ENCODE data around the gene IFNG-AS1. TPM values are rescaled to one million over a fixed set of nuclear protein-coding genes. Genes with fewer than 3 reads are reported as not detected.

IFNG-AS1 gene
- polyA plus RNA-seq: 1 to 10 TPM; 1.7 to 5.8 (median 2.2) TPM

DNA sequence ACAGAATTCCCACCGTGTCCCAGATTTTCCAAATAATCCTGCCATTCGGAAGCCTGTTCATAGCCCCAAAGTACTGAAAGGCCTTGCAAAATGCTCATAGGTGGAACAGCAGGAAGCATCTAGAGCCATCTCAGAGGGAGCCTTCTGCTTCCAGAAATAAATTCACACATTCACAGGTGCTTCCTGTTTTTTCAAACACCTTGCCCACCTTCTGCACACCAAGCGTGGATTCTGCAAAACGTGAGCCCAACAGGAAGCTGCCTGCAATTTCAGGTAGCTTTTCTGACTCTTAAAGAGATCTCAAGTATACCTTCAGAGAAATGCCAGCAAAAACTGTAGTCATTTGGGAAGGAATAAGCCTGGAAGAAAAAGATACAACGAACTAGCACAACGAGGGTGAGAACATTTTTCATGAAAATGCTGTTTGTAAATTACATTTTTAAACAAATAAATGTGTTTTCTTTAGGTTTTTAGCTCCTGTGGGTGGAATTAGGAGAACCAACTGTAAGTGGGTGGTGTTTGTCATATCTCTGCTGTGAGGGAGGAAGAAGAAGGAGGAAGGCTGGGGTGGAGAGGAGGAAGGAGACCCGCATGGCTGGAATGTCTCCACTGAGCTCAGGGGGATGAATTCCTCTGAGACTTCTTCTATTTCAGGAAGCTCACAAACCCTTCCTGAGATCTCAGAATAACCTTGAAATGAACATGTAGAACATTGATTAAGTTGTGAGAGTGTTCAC lies at the start of gene IFNG-AS1:
IFNG-AS1 (plus strand) TSS at position 264 of the 737 bp plus-strand sequence.
- H3K9me3 Mint-ChIP-seq: no peaks in the 10 kb centered on the region
- peaks cover 15 to 40% of the 10 kb centered on the region in 2 donors for H3K4me1 Mint-ChIP-seq
- peak; percentile 3 to 23 (median 23) for DNase-seq
- peak within 1 kb of the TSS in 5 of 6 donors; percentile 2 to 81 (median 24) for H3K27ac Mint-ChIP-seq
- H3K4me3 Mint-ChIP-seq: peak within 1 kb of the TSS; percentile 58 to 81 (median 74)
- peaks cover 0 to 3% (median 0%) of the 10 kb centered on the region in 3 donors for H3K36me3 Mint-ChIP-seq
- peaks cover 0 to 13% (median 3%) of the 10 kb centered on the region in 3 donors for H3K27me3 Mint-ChIP-seq (ENCODE audit: low read depth in 3 of 3)

DNA sequence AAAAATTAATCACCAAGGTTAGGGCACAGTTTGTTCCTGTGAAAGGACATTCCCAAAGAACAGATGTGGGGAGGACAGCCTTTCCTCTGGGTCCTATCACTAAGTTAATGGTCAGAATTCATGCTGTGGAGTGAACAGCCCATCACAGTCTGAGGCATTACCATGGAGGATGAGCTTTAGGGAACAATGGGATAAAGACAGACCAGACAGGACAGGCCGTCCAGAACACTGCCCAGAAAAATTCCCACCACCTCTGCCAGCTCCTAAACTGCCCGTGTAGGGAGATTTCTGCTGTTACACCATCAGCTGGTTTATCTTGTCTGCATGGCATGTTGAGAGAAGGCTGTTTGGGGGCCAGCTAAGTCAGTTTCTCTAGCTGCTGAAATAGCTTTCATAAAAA lies 49.6 kb upstream of the IFNG-AS1 start:
- Mint-ChIP-seq H3K4me3 (no peak overlapping the region), H3K36me3 (no peaks in the 10 kb centered on the region), H3K27ac (no peak overlapping the region), H3K9me3 (no peaks in the 10 kb centered on the region), H3K27me3 (ENCODE audit: low read depth in 3 of 3) (peaks cover 0 to 7% (median 3%) of the 10 kb centered on the region in 3 donors), H3K4me1 (no peaks in the 10 kb centered on the region)
- DNase-seq: no peak

DNA sequence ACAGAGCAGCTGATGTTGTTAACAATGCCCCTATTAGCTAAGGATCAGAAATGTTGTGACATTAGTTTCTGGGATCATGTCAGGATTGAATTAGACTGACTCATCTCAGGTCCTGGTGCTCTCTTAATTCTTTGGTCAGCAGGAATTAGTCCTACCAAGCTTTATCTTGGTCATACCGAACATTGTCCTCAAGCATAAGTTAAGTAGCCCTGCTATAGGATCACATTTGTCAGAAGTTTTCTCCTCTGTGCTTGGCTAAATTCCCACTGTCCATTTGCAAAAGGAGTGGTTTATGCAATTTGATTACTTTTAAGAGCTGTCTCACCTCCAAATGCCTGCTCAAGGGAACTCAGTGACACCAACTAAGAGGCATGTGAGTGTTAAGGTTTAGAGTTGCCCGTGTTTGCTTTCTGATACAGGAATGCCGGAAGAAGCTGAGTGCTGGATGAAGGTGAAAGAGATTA lies 48.4 kb upstream of the IFNG-AS1 start:
- no peaks in the 10 kb centered on the region for H3K36me3 Mint-ChIP-seq
- H3K4me3 Mint-ChIP-seq: no peak overlapping the region
- no peak overlapping the region for H3K27ac Mint-ChIP-seq
- H3K4me1 Mint-ChIP-seq: no peaks in the 10 kb centered on the region
- peaks cover 0 to 12% (median 0%) of the 10 kb centered on the region in 3 donors for H3K27me3 Mint-ChIP-seq (ENCODE audit: low read depth in 3 of 3)
- no peak for DNase-seq
- no peaks in the 10 kb centered on the region for H3K9me3 Mint-ChIP-seq

DNA sequence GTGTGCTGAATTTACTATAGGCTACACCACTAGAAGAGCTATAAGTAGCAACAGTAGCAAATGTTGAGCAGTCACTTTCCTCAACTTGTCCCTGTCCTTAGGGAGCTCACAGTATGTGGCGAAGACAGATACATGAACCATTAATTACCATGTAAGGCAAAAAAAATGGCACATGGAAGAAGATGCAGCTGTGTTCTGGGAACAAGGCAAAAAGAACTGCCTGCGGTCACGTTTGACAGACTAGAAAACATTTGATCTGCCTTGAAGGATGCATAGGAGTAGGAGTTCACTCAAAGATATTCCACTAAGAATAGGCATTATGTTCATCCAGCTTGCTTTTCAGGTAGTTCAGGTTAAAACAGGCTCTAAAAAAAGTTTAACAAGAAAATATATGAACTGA lies 46.5 kb upstream of the IFNG-AS1 start:
- Mint-ChIP-seq H3K27ac (no peak overlapping the region), H3K4me1 (no peaks in the 10 kb centered on the region)

DNA sequence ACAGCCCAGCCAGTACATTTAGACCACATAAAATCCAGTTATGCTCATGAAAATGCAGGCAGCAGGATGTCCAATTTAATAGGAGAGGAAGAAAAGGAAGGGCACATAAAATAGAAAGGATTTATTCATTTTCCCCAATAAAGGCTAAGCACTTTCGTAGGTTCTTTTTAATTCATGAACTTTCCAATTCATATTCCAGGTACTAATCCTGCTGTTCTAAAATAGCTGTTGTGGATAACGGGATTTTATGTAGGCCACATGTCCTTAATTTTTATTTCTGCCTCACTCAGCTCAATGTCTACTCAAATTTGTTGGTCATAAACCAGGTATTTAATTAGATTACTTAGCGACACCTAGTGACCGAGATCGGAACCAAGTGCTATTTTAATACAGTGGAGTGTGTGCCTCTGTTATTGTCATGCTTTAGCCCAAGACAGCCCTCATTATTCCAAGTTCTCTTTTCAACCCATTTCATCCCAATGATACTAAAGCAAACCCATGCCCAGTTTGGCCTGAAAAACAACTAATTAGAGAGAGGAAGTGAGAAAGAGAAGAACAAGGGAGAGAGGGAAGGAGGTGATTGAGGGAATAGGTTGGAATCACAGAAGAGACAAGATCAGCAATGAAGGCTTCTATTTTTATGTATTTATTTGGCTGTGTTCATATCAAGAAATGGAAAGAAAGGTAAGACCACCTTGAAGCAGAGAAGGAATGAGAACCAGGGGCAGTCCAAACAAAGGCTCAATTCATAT lies 45.9 kb upstream of the IFNG-AS1 start:
- Mint-ChIP-seq H3K27me3 (ENCODE audit: low read depth in 3 of 3) (peaks cover 0 to 16% (median 1%) of the 10 kb centered on the region in 3 donors), H3K36me3 (no peaks in the 10 kb centered on the region), H3K27ac (no peak overlapping the region), H3K4me3 (no peak overlapping the region), H3K9me3 (no peaks in the 10 kb centered on the region), H3K4me1 (no peaks in the 10 kb centered on the region)
- peak; percentile 51 to 58 (median 58) for DNase-seq

More for the DNA sequence above, 46.5 kb upstream of the IFNG-AS1 start:
- DNase-seq: no peak
- no peaks in the 10 kb centered on the region for H3K9me3 Mint-ChIP-seq
- H3K4me3 Mint-ChIP-seq: no peak overlapping the region
- H3K27me3 Mint-ChIP-seq (ENCODE audit: low read depth in 3 of 3): peaks cover 0 to 16% (median 1%) of the 10 kb centered on the region in 3 donors
- no peaks in the 10 kb centered on the region for H3K36me3 Mint-ChIP-seq

DNA sequence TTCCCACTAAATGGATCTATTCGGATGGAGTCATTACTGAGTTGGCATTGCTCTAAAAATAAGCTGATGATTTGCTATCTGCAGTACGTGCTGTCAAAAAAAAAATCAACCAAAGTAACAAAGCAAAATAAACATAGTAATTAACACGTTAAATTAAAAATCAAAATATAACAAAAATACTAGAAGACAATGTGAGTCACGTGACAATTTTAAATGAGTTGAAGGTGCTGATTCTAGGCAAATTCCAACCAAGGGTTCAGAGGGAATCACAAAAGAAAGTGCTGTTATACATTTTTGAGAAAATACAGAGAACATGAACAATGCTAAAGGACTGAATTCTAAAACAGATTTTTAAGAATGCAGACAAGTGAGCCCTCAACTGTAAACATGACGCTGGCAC lies 45.2 kb upstream of the IFNG-AS1 start:
- H3K4me1 Mint-ChIP-seq: no peaks in the 10 kb centered on the region
- DNase-seq: no peak
- H3K27ac Mint-ChIP-seq: no peak overlapping the region
- H3K27me3 Mint-ChIP-seq (ENCODE audit: low read depth in 3 of 3): peaks cover 0 to 14% (median 1%) of the 10 kb centered on the region in 3 donors
- H3K9me3 Mint-ChIP-seq: no peaks in the 10 kb centered on the region
- no peak overlapping the region for H3K4me3 Mint-ChIP-seq
- H3K36me3 Mint-ChIP-seq: no peaks in the 10 kb centered on the region

DNA sequence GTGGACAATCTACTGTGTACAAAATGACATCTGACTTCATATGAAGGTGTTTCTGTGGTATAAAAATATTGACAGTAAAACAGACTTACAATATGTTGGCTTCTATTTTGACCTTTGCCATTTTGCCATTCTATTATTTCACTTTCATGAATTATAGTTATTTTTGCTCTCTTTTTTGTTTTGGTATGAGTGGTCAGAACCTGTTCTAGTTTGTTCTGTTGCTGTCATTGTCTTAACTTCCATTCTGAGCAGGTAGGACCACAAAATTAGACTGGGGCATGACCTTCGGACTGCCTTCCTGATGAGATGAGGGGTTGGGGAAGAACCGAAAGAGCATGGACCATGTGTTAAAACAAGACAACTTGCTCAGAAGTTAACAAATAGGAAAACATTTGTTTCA lies 36.5 kb upstream of the IFNG-AS1 start:
- peaks cover 0 to 3% (median 0%) of the 10 kb centered on the region in 6 donors for H3K9me3 Mint-ChIP-seq
- H3K27me3 Mint-ChIP-seq (ENCODE audit: low read depth in 3 of 3): peaks cover 5 to 7% (median 6%) of the 10 kb centered on the region in 3 donors
- no peak overlapping the region for H3K4me3 Mint-ChIP-seq
- DNase-seq: no peak
- no peaks in the 10 kb centered on the region for H3K4me1 Mint-ChIP-seq
- no peak overlapping the region for H3K27ac Mint-ChIP-seq
- H3K36me3 Mint-ChIP-seq: no peaks in the 10 kb centered on the region

DNA sequence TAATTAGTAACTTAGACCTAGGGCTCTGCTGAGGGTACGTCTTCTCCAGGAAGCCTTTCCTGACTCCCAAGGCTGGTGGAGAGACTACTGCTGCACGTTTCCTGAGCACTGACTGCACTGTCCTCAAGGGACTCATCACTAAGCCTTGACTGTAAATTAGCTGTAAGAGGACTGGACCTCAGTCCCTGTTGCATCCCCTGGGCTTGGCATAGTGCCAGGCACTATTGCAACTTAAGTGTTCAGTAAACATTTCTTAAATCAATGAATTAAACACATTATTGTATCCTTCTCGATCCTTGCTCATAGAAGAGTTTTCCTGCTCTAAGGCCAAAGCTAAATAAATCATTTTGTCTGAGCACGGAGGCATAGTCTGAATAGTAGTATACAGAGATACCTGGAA lies 31.9 kb upstream of the IFNG-AS1 start:
- Mint-ChIP-seq H3K27me3 (ENCODE audit: low read depth in 3 of 3) (peaks cover 1 to 8% (median 1%) of the 10 kb centered on the region in 3 donors), H3K4me3 (no peak overlapping the region), H3K9me3 (peaks cover 0 to 3% (median 0%) of the 10 kb centered on the region in 6 donors), H3K4me1 (no peaks in the 10 kb centered on the region), H3K27ac (no peak overlapping the region), H3K36me3 (no peaks in the 10 kb centered on the region)
- DNase-seq: no peak

DNA sequence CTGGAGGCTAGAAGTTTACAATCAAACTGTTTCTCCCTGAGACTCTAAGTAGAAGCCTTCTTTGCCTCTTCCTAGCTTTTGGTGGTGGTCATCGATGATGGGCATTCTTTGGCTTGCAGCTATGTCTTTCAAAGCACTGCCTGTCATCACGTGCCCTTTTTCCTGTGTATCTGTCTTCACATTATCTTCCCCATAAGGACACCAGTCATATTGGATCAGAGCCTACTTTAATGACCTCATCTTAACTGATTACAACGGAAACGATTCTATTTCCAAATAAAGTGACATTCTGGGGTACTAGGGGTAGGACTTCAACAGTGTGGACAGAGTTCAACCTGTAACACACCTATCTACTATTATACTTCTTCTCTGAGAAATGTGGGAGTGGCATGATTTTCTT lies 31.1 kb upstream of the IFNG-AS1 start:
- no peaks in the 10 kb centered on the region for H3K4me1 Mint-ChIP-seq
- H3K27ac Mint-ChIP-seq: no peak overlapping the region
- H3K36me3 Mint-ChIP-seq: no peaks in the 10 kb centered on the region
- no peak overlapping the region for H3K4me3 Mint-ChIP-seq
- peaks cover 0 to 3% (median 0%) of the 10 kb centered on the region in 3 donors for H3K27me3 Mint-ChIP-seq (ENCODE audit: low read depth in 3 of 3)
- H3K9me3 Mint-ChIP-seq: no peaks in the 10 kb centered on the region
- DNase-seq: no peak

DNA sequence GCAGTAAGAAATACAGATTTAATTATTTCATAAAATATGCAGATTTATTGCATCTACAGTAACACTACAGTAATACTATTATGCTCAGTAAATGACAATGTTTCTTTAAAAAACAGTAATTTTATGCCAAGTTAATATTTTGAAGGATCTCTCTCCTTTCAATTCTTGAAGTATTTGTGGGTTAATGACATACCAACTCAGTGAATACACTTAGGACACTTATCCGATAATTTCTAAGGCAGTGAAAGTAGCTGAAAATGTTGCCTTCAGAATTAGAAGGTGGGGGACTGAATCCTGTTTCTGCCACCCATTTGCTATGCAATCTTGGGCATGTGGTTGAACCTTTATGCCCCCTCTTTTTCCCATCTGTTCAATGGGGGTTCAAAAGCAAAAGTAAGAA lies 24.8 kb upstream of the IFNG-AS1 start:
- H3K27me3 Mint-ChIP-seq (ENCODE audit: low read depth in 3 of 3): peaks cover 0 to 1% (median 0%) of the 10 kb centered on the region in 3 donors
- H3K4me3 Mint-ChIP-seq: no peak overlapping the region
- DNase-seq: no peak
- H3K4me1 Mint-ChIP-seq: no peaks in the 10 kb centered on the region
- H3K9me3 Mint-ChIP-seq: no peaks in the 10 kb centered on the region
- no peaks in the 10 kb centered on the region for H3K36me3 Mint-ChIP-seq
- H3K27ac Mint-ChIP-seq: no peak overlapping the region

DNA sequence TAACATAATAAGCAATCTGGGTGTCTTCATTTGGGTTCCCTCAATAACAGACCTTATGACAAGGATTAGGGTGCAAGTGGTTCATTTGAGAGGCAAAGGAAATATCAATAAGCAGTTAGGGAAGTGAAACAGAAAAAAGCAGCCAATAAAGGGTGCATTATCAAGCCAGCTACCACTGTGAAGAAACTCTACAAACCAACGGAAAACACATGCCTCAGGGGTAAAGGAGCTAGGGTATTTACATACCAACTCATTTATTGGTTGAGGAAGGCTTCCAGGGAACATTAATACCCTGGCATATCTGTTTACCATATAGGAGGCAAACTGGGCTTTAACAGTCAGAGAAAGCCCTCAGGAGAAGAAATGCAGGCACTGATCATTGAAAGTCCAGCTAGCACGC lies 22.7 kb upstream of the IFNG-AS1 start:
- H3K4me1 Mint-ChIP-seq: no peaks in the 10 kb centered on the region
- peaks cover 0 to 4% (median 2%) of the 10 kb centered on the region in 3 donors for H3K27me3 Mint-ChIP-seq (ENCODE audit: low read depth in 3 of 3)
- H3K27ac Mint-ChIP-seq: no peak overlapping the region
- no peaks in the 10 kb centered on the region for H3K9me3 Mint-ChIP-seq
- DNase-seq: no peak
- no peak overlapping the region for H3K4me3 Mint-ChIP-seq
- no peaks in the 10 kb centered on the region for H3K36me3 Mint-ChIP-seq

DNA sequence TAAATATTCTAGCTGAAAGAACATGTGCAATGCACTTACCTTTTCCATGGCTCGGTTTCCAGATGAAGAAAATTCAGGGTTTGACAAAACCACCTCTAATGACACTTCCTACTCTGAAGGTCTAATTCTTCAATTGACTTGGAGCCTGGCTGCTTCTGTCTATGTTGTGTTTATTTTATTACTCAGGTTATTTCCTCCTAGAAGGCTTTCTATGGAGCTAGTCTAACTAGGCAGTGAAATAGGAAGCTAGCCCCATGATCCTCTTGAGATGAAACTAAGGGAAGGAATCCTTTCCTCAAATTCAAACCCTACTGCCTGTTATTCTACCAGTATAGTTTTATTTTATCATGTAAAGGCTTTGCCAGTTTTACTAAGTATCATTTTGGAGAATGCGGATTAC lies 20.9 kb upstream of the IFNG-AS1 start:
- DNase-seq: no peak
- Mint-ChIP-seq H3K4me1 (no peaks in the 10 kb centered on the region), H3K27me3 (ENCODE audit: low read depth in 3 of 3) (peaks cover 0 to 6% (median 2%) of the 10 kb centered on the region in 3 donors), H3K9me3 (no peaks in the 10 kb centered on the region), H3K4me3 (no peak overlapping the region), H3K27ac (no peak overlapping the region), H3K36me3 (no peaks in the 10 kb centered on the region)

DNA sequence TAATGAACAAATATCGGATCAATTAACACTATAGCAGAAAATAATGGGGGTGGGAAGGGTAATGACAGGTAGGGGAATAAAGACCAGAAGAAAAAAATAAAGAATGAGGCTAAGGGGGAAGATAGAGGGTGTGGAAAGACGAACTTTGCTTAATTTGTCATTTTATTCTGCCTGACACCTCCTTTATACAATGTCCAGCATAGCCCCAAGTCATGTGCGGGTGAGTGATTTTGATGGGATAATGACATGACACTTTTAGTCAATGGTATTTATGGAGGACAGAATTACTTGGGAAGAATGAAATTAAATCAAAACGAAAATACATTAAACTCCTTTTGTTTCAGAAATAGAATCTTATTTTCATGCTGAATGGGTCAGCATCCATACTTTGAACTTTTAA lies 20.5 kb upstream of the IFNG-AS1 start:
- Mint-ChIP-seq H3K9me3 (no peaks in the 10 kb centered on the region), H3K36me3 (no peaks in the 10 kb centered on the region), H3K4me3 (no peak overlapping the region), H3K27me3 (ENCODE audit: low read depth in 3 of 3) (peaks cover 0 to 6% (median 2%) of the 10 kb centered on the region in 3 donors), H3K27ac (no peak overlapping the region), H3K4me1 (no peaks in the 10 kb centered on the region)
- no peak for DNase-seq

DNA sequence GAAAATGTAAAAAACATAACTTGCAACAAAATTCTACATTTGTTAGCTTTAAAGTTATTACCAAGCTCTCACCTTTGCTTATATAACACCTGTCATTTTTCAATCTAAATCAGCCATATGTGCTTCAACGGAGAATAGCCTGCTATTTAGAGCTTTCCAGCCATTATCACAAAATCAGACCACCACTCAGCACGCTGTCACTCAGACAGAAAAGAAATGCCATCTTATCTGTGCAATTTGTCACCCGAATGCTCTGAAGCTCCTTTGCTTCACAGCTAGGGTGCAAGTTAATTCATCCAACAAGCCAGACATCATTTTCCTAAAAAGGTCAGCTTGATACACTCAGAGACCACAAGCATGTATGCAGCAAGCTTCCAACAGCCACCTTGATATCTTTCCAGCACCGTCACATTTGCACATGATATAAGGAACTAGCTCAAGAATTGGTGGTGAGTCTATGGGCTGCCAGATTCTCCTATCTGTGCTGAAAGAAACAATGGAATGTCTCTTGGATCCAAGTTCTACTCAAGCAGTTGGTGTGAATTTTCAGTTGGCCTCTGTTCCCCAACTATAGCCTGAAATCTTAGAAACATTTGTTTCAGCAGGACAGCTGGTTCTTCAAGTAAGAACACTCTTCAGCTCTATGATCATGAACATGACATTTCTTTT lies 20.0 kb upstream of the IFNG-AS1 start:
- Mint-ChIP-seq H3K4me3 (no peak overlapping the region), H3K9me3 (no peaks in the 10 kb centered on the region), H3K27me3 (ENCODE audit: low read depth in 3 of 3) (peaks cover under 1 to 6% (median 2%) of the 10 kb centered on the region in 3 donors), H3K4me1 (no peaks in the 10 kb centered on the region), H3K27ac (no peak overlapping the region), H3K36me3 (no peaks in the 10 kb centered on the region)
- no peak for DNase-seq

Measured in immature natural killer cell (primary cell).